IPS DF 6.9 (cell line): ENCODE data around the gene TFF1.

Experiments
- DNase-seq: peaks from one replicate; pipeline ENCODE4 v3.0.0-alpha.2; 2013; ENCODE audit warnings: low read depth, low spot score
- H3K27ac ChIP-seq: one replicate; pipeline ENCODE4 v1.5.1; 2013; ENCODE audit warnings: low read length, control low read depth
- H3K27me3 ChIP-seq: 2 replicates; pipeline ENCODE4 v1.6.1; 2013; ENCODE audit warnings: mild to moderate bottlenecking, low read length; ENCODE audit not compliant: control insufficient read depth, insufficient read depth
- H3K36me3 ChIP-seq: 2 replicates; pipeline ENCODE4 v1.6.1; 2013; ENCODE audit warnings: low read length; ENCODE audit not compliant: control insufficient read depth, insufficient read depth
- H3K4me1 ChIP-seq: 2 replicates; pipeline ENCODE4 v1.6.1; 2013; ENCODE audit warnings: low read length; ENCODE audit not compliant: control insufficient read depth, insufficient read depth
- H3K4me3 ChIP-seq: 2 replicates; pipeline ENCODE4 v1.5.1; 2013; ENCODE audit warnings: mild to moderate bottlenecking, low read length
- H3K9me3 ChIP-seq: 2 replicates; pipeline ENCODE4 v1.6.1; 2013; ENCODE audit warnings: low read length, inconsistent platforms; ENCODE audit not compliant: control insufficient read depth, insufficient read depth
- WGBS: extraction: QIAGEN DNeasy Blood & Tissue Kit; methylation state at CpG from one replicate; pipeline ENCODE4 v1.1.7; 2013; ENCODE audit warnings: mixed read lengths, missing lambda C conversion rate; ENCODE audit not compliant: insufficient read length, insufficient coverage; 5-methylcytosine and 5-hydroxymethylcytosine counted together

Gene TFF1

GRCh38 chr21:42316891-42317290 is 49.4 kb downstream of the TFF1 start:
- DNase-seq, result no peak
- no peak overlapping the region for H3K4me3 ChIP-seq
- WGBS, result no CpG with 5 or more reads among the region's 16 CpGs
- no peak overlapping the region for H3K27ac ChIP-seq
- no peaks in the 10 kb centered on the region for H3K36me3 ChIP-seq
- H3K27me3 ChIP-seq, result no peaks in the 10 kb centered on the region
- peaks cover 14% of the 10 kb centered on the region for H3K4me1 ChIP-seq
- no peaks in the 10 kb centered on the region for H3K9me3 ChIP-seq

- Histone ChIP-seq H3K4me1 (peaks cover 14% of the 10 kb centered on the region), H3K27me3 (no peaks in the 10 kb centered on the region), H3K4me3 (no peak within 1 kb of the TSS), H3K27ac (no peak within 1 kb of the TSS), H3K9me3 (no peaks in the 10 kb centered on the region), H3K36me3 (no peaks in the 10 kb centered on the region)
- WGBS, result no CpG with 5 or more reads among the region's 15 CpGs
- no peak for DNase-seq
Observed at GRCh38 chr21:42315296-42315891, 50.9 kb downstream of the TFF1 start, which contains the start of gene TFF3. Gene TFF3, minus strand, starts transcription at chr21:42315409. Its CDS starts 35 bp downstream, at chr21:42315374.

GRCh38 chr21:42314616-42315295 is 51.6 kb downstream of the TFF1 start:
- no CpG with 5 or more reads among the region's 6 CpGs for WGBS
- Histone ChIP-seq H3K36me3 (no peaks in the 10 kb centered on the region), H3K4me3 (no peak overlapping the region), H3K9me3 (no peaks in the 10 kb centered on the region), H3K4me1 (peaks cover 14% of the 10 kb centered on the region), H3K27me3 (no peaks in the 10 kb centered on the region), H3K27ac (no peak overlapping the region)
- DNase-seq, result no peak

- no peaks in the 10 kb centered on the region for H3K9me3 ChIP-seq
- peaks cover 14% of the 10 kb centered on the region for H3K4me1 ChIP-seq
- no peak overlapping the region for H3K27ac ChIP-seq
- no peaks in the 10 kb centered on the region for H3K27me3 ChIP-seq
- no peaks in the 10 kb centered on the region for H3K36me3 ChIP-seq
- WGBS, result no CpG with 5 or more reads among the region's 13 CpGs
- no peak for DNase-seq
- H3K4me3 ChIP-seq, result no peak overlapping the region
Observed at GRCh38 chr21:42313501-42313969, 52.8 kb downstream of the TFF1 start.

- no peak for DNase-seq
Observed at GRCh38 chr21:42312626-42313104, 53.7 kb downstream of the TFF1 start.

More at GRCh38 chr21:42312626-42313104, 53.7 kb downstream of the TFF1 start:
- H3K4me3 ChIP-seq, result no peak overlapping the region
- H3K4me1 ChIP-seq, result peaks cover 11% of the 10 kb centered on the region
- H3K36me3 ChIP-seq, result no peaks in the 10 kb centered on the region
- H3K9me3 ChIP-seq, result no peaks in the 10 kb centered on the region
- no CpG with 5 or more reads among the region's 16 CpGs for WGBS
- H3K27me3 ChIP-seq, result no peaks in the 10 kb centered on the region
- no peak overlapping the region for H3K27ac ChIP-seq
